Central memory CD4-positive, alpha-beta T cell (primary cell): Measurements from ENCODE around the gene MBNL1.

Experiments
- DNase-seq: peaks from one replicate; pipeline ENCODE4 v3.0.0; 2022

MBNL1 gene

DNA sequence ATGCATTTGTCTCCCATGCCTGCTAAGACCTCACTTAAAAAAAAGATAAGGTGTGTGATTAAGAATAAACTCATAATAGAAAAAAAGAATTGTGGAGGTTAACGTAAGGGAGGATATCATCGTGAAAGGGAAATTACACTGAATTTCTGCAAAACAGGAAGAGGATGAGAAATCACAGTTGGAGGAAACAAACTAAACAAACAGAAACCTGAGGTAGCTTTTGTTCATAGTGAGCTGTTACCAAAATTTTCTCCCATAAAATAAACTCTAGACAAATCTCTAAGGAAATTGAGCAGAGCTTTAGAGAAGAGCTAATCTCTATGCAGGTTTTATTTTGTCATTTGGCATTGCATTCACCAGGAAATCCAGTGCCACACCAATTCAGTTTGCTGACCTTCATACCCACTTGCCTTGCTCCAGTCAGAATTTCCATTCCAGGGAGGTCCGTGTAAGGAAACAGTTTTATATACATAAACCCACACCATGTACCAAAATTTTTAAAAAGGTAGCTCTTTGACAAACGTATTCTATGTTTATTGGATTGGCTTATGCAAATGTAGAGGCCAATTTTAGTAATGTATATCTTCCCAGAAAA is 231.2 kb downstream of the MBNL1 start:
- no peak for DNase-seq

DNA sequence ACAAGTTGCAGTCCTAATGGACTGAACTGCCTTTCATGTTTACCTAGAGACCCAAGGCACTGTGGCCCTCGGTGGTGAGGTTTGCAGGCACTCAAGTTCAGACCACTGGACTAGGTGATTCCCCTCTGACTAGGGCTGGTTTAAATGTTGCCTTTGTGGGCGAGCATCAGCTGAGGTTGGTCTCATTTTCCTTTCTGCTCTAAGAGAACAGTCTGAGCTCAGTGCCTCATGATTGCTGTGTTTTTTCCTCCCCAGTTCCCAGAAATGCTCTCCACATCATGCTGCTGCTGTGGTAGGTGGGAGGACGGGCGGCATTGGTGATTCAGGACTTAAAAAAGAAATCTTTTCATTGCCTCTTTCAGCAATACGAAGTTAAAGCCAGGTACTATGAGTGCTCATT is 237.2 kb downstream of the MBNL1 start:
- no peak for DNase-seq

DNA sequence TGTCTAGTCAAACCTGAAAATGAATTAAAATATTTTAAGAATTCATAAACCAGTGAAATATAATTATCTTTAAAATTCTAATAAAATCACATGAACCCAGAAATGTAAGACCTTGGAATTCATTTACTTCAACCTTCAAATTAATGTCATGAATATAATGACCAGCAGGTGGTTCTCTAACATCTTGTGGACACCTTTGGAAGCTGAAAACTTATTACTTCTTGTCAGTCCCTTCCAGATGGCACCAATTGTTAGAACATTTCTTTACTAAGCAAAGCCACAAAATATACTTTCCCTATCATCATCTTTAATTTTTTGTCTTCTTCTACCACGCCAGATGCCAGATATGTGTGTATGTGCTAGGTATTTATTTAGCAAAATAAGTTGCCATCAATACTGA is 240.0 kb downstream of the MBNL1 start:
- no peak for DNase-seq

DNA sequence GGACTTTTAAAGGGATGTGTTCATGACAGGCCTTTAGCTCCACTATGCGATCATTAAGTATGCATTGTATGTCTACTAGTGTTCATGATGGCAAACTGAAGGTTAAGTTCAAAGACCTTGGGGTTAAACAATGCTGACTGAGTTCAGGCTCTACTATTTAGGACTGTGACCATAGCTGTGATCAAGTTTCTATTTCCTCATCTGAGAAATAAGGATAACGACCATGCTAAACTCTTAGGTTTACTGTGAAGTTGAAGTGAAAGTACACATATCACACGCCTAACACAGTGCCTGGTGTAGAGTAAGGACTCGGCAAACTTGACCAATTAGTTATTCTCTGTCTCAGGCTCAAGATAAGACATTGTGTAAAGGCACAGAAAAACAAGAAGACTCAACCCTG is 243.2 kb downstream of the MBNL1 start:
- no peak for DNase-seq

DNA sequence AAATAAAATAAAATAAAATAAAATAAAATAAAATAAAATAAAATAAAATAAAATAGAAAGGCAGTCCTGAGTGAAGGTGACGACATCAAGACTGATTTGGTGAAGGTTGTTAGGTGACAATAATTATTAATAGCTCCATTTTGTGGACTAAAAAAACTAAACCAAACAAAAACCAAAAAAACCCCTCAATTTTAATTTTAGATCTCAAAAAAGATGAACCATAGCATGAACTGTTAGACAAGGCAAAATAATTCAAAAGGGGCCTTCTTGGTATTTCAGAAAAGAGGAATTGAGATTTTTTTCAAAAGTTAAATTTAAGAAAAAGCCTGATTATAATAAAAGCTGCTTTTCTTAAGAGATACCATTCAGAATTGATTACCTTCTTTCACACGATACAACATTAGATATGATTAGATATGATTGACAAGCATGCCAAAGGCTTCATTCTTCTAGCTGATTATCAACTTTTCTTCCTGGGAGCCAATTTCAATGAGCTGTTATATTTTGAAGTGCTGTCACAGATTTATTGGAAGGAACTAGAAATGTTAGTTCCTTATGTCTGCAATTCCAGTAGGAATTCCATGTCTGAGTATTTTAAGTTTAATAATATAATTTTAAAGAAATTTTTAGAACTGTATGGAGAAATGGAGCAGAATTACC is 244.7 kb downstream of the MBNL1 start:
- no peak for DNase-seq
